Body of pancreas (tissue), 4 donors: ENCODE measurements around the gene PRRT1B. TPM values are rescaled to one million over a fixed set of nuclear protein-coding genes. Genes with fewer than 3 reads are reported as not detected.
"Not testable (repeated sequence)": the region's sequence is repeated elsewhere in the genome, so short reads cannot be mapped to it uniquely, and the experiment has no call there.

Experiments used
- ATAC-seq: fragments of 150-250 bp; one replicate; pipeline ENCODE4 v1.9.1; 2016
- DNase-seq, 4 donors: peaks; one replicate each; pipeline ENCODE4 v3.0.0-alpha.2; 2019
- H3K27ac ChIP-seq, 4 donors: fragments of 200-600 bp; sonication (generic); 1 replicate in 3 of 4; 2 replicates in 1 of 4; pipeline versions ENCODE4 v1.5.1 to v1.6.1; 2016 to 2019; ENCODE audit warnings: mild to moderate bottlenecking in 1 of 4, mixed read lengths in 1 of 4, moderate library complexity in 1 of 4
- H3K27me3 ChIP-seq, 2 donors: fragments of 200-600 bp; sonication (generic); one replicate each; pipeline ENCODE4 v1.6.0; 2016; ENCODE audit warnings: mild to moderate bottlenecking in 1 of 2
- H3K36me3 ChIP-seq, 2 donors: fragments of 200-600 bp; sonication (generic); replicated peaks in 1 of 2; 2 replicates each; pipeline ENCODE4 v1.5.1; 2016; ENCODE audit warnings: low read depth in 2 of 2; ENCODE audit not compliant: insufficient read depth in 1 of 2
- H3K4me1 ChIP-seq: fragments of 200-600 bp; sonication (generic); one replicate; pipeline ENCODE4 v1.6.0; 2016
- H3K4me3 ChIP-seq, 2 donors: fragments of 200-600 bp; sonication (generic); 1 replicate in 1 of 2; 2 replicates in 1 of 2; pipeline ENCODE4 v1.5.1; 2016 to 2019
- H3K9me3 ChIP-seq, 3 donors: fragments of 200-600 bp; sonication (generic); 1 replicate in 2 of 3; 2 replicates in 1 of 3; pipeline ENCODE4 v1.5.1; 2016
- CTCF ChIP-seq, 7 experiments: fragments of 450-650 bp in 4 of 7; fragments of 200-600 bp in 3 of 7; sonication (generic) in 3 of 7; IDR thresholded peaks; one replicate each; pipeline ENCODE4 v1.5.1; 2016 to 2019; ENCODE audit warnings: antibody characterized with exemption in 7 of 7
- POLR2A ChIP-seq, 3 donors: fragments of 450-650 bp; IDR thresholded peaks; one replicate each; pipeline ENCODE4 v1.6.1; 2016; ENCODE audit warnings: antibody characterized with exemption in 3 of 3, mild to moderate bottlenecking in 2 of 3
- WGBS, 2 donors: methylation state at CpG; one replicate each; pipeline ENCODE4 v1.1.5; 2017; 5-methylcytosine and 5-hydroxymethylcytosine counted together
- intact Hi-C: fragments of 100-400 bp; cut with DNase I; formaldehyde crosslinking; loops from one replicate; pipeline ENCODE4 v1.15.1; 2023
- total RNA-seq, 2 donors: library from RNA; depleted of rRNA; stranded (reverse); fragments of >200 nt; gene quantifications; one replicate each; pipeline ENCODE4 v1.1.0, GENCODE V29; 2016

Gene PRRT1B
- total RNA-seq, 2 donors from 2014 or later, result 0.33 to 0.78 TPM

- DNase-seq, result peak in 2 of 4 donors; percentile 29 to 36
Measured at GRCh38 chr9:131545786-131546335, 538 bp downstream of the PRRT1B start.

GRCh38 chr9:131546336-131547084 is 1.2 kb downstream of the PRRT1B start:
- intact Hi-C loops, result no loop called here
- no peaks in the 10 kb centered on the region for H3K36me3 ChIP-seq
- ATAC-seq, result no peak
- peak in 3 of 7 experiments; percentile 17 to 27 (median 20) for TF ChIP-seq CTCF (IDR thresholded peaks at IDR 0.05)
- no peak for TF ChIP-seq POLR2A (IDR thresholded peaks at IDR 0.05)
- WGBS, 2 donors, result 1 to 14% methylated on average over 12 to 49 of the region's 49 CpGs
- H3K27me3 ChIP-seq, result no peaks in the 10 kb centered on the region
- peaks cover 0 to 15% (median 0%) of the 10 kb centered on the region in 3 donors for H3K9me3 ChIP-seq
- peak overlapping the region in 1 of 2 donors; percentile 34 for H3K4me3 ChIP-seq
- peak in 1 of 4 donors; percentile 41 for DNase-seq
- H3K4me1 ChIP-seq, result peaks cover 19% of the 10 kb centered on the region
- no peak overlapping the region for H3K27ac ChIP-seq

More at GRCh38 chr9:131545786-131546335, 538 bp downstream of the PRRT1B start:
- Histone ChIP-seq H3K4me1 (peaks cover 19% of the 10 kb centered on the region), H3K4me3 (peak overlapping the region; percentile 32 to 34), H3K27me3 (no peaks in the 10 kb centered on the region), H3K36me3 (no peaks in the 10 kb centered on the region), H3K27ac (peak overlapping the region in 2 of 4 donors; percentile 76 to 86), H3K9me3 (peaks cover 0 to 15% (median 0%) of the 10 kb centered on the region in 3 donors)
- peak; percentile 26 for ATAC-seq
- intact Hi-C loops, result no loop called here
- TF ChIP-seq POLR2A (IDR thresholded peaks at IDR 0.05), result no peak
- TF ChIP-seq CTCF (IDR thresholded peaks at IDR 0.05), result no peak
- WGBS, 2 donors, result 3% methylated on average over 14 to 30 of the region's 30 CpGs

- ATAC-seq, H3K27me3 ChIP-seq, H3K9me3 ChIP-seq, intact Hi-C loops, H3K4me3 ChIP-seq, H3K27ac ChIP-seq, H3K36me3 ChIP-seq, DNase-seq: not testable (repeated sequence)
- peaks cover 19% of the 10 kb centered on the region for H3K4me1 ChIP-seq
- WGBS, 2 donors, result 95% methylated on average over 8 to 10 of the region's 10 CpGs
Measured at GRCh38 chr9:131549186-131549585, 3.9 kb downstream of the PRRT1B start.

DNA sequence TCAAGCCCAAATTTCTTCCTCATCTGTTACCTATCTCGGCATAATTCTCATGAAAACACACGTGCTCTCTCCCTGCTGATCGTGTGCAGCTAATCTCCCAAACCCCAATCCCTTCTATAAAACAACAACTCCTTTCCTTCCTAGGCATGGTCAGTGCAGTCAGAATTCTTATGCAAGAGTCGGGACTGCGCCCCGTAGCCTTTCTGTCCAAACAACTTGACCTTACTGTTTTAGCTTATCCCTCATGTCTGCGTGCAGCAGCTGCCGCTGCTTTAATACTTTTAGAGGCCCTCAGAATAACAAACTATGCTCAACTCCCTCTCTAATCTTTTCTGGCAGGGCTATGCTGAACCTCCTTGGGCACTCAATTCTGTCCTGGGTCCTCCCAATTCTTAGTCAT is 5.1 kb downstream of the PRRT1B start:
- ATAC-seq, H3K27me3 ChIP-seq: not testable (repeated sequence)
- 79 to 92% methylated on average over 8 of the region's 8 CpGs for WGBS, 2 donors

DNA sequence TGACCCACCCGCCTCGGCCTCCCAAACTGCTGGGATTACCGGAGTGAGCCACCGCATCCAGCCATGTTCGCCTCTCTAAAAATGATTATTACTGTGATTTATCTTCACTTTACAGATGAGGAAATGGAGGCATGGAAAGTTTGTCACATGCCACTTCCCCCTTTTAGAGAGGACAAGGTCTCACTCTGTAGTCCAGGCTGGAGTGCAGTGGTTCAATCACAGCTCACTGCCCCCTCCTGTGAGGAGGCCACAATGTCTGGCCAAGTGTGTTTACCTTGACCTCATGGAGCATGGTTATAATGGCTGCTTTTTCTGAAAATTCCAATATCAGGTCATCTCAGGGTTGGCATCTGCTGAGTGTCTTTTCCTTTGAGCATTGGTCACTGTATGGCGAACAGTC is 6.7 kb downstream of the PRRT1B start:
- no peak for TF ChIP-seq POLR2A (IDR thresholded peaks at IDR 0.05)
- TF ChIP-seq CTCF (IDR thresholded peaks at IDR 0.05), result no peak
- intact Hi-C loops, result no loop called here
- no peak for DNase-seq
- Histone ChIP-seq H3K27me3 (no peaks in the 10 kb centered on the region), H3K4me1 (peaks cover 2% of the 10 kb centered on the region), H3K36me3 (no peaks in the 10 kb centered on the region), H3K27ac (no peak overlapping the region), H3K4me3 (no peak overlapping the region), H3K9me3 (no peaks in the 10 kb centered on the region)
- WGBS, 2 donors, result 75 to 86% methylated on average over 6 of the region's 6 CpGs
- no peak for ATAC-seq

More for the DNA sequence above, 5.1 kb downstream of the PRRT1B start:
- H3K9me3 ChIP-seq, intact Hi-C loops, H3K4me3 ChIP-seq, H3K36me3 ChIP-seq, H3K27ac ChIP-seq, DNase-seq: not testable (repeated sequence)
- peaks cover 18% of the 10 kb centered on the region for H3K4me1 ChIP-seq
